Muscle layer of duodenum (tissue), 2 donors: Measurements from ENCODE around the gene BCAS1.

Experiments used
- H3K27ac ChIP-seq: one replicate; pipeline ENCODE4 v1.7.0; 2013; ENCODE audit warnings: mild to moderate bottlenecking, low read length
- H3K27me3 ChIP-seq: one replicate; pipeline ENCODE4 v1.7.0; 2013; ENCODE audit warnings: low read depth, mild to moderate bottlenecking, control low read depth, low read length
- H3K36me3 ChIP-seq, 2 donors: one replicate each; pipeline ENCODE4 v1.7.0; 2013; ENCODE audit warnings: low read length in 2 of 2, control low read depth in 1 of 2, mild to moderate bottlenecking in 1 of 2; ENCODE audit not compliant: insufficient read depth in 2 of 2, control insufficient read depth in 1 of 2
- H3K4me1 ChIP-seq, 2 donors: one replicate each; pipeline ENCODE4 v1.7.0; 2013; ENCODE audit warnings: low read length in 2 of 2, mild to moderate bottlenecking in 2 of 2, control low read depth in 1 of 2, moderate library complexity in 1 of 2; ENCODE audit not compliant: insufficient read depth in 2 of 2, control insufficient read depth in 1 of 2
- H3K4me3 ChIP-seq, 2 donors: one replicate each; pipeline ENCODE4 v1.7.0; 2013; ENCODE audit warnings: low read length in 2 of 2, low read depth in 1 of 2, mild to moderate bottlenecking in 1 of 2
- H3K9me3 ChIP-seq, 2 donors: one replicate each; pipeline ENCODE4 v1.7.0; 2013; ENCODE audit warnings: low read length in 2 of 2, control low read depth in 1 of 2, mild to moderate bottlenecking in 1 of 2; ENCODE audit not compliant: control insufficient read depth in 1 of 2
- donor health status: healthy.

BCAS1 gene

DNA sequence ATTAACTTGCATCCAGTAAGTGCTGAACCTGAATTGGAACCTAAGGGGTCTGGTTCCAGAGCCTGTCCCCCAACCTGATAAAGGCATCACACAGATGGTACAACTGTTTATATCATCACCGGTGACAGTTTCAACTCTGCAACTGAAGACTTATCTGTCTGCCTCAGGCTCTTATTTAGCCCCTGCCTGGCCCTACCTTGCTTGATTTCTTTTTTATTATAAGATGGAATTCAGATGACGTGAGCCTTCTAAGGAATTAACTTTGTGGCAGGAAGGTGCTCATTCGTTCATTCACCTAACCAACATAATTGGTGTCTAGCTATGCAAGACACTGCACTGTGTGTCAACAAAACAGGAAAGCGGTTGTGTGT lies 175.0 kb downstream of the BCAS1 start:
- Histone ChIP-seq H3K4me1 (peaks cover 0 to 23% of the 10 kb centered on the region in 2 donors), H3K27ac (no peak overlapping the region), H3K9me3 (peaks cover 0 to 7% of the 10 kb centered on the region in 2 donors)

DNA sequence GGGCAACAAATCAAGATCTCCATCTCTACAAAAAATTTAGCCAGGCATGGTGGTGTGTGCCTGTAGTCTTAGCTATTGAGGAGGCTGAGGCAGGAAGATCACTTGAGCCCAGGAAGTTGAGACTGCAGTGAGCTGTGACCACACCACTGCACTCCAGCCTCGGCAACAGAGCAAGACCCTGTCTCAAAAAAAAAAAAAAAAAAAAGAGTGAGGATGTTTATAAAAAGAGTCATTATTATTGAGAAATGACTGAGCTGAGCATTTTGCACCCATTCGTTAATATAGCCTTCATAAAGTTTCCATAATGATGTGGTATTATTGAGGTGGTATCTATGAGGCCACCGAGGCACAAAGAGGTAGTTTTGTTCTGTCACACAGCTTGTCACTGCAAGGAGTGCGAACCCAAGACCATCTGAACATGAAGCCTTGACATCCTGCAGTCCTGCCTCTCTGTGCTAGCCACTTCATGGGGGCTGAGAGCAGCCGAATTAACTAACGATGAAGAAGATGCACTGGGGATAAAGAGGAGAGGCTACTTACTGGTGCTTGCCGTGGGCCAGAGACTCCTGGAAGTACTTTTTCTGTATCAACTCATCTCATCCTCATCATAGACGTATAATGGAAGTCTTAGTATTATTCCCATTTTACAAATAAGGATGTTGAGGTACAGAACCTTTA lies 175.5 kb downstream of the BCAS1 start:
- Histone ChIP-seq H3K4me1 (peaks cover 0 to 19% of the 10 kb centered on the region in 2 donors), H3K9me3 (peaks cover 0 to 7% of the 10 kb centered on the region in 2 donors), H3K36me3 (peaks cover 0 to 2% of the 10 kb centered on the region in 2 donors), H3K4me3 (no peak overlapping the region), H3K27me3 (no peaks in the 10 kb centered on the region), H3K27ac (no peak overlapping the region)

More for the DNA sequence above, 175.0 kb downstream of the BCAS1 start:
- H3K27me3 ChIP-seq = no peaks in the 10 kb centered on the region
- peaks cover 0 to 4% of the 10 kb centered on the region in 2 donors for H3K36me3 ChIP-seq
- H3K4me3 ChIP-seq = no peak overlapping the region
